ENCODE results near the gene CHRNA4.

DNA sequence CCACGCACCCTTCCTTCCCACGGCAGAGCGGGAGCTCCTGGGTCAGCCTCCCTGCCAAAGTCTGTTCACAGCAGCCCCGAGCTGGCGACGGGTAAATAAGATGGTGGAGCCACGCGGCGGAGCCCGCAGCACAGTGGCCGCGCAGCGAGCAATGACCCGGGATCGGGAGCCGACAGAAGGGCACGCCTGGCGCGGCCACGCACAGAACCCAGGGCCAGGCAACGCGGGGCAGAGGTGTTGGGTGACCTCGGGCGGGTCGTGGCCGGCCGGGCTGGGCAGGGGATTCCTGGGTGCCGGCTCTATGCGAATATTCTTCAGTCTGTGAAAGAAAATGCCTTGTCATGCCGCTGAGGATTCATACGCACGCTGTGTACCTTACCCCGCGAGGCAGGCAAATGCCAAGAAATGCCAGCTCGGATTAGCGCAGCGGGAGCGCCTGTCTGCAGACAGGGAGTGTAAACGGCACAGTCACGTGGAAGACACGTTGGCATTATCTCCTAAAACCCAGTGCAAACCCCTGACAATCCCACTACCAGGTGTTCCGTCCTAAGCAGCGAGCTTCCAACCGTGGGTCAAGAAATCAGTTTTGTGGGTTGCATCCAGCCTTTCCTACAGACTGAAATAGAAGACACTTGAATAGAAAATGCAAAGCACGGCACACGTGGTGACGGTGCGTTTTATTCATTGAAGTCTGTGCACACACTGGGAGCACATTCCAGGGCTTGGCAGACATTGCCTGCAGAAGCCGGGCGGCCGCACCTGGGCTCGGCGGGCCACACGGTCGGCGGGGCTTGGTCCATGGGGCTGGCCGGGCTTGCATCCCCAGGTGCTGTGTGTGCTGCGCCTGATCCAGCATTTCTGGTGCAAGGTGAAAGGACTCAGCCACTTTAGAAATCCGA lies 18.3 kb downstream of the CHRNA4 start:
- no peak for TF ChIP-seq POLR2AphosphoS5 (IDR thresholded peaks at IDR 0.05; ENCODE audit: low read depth, low read length)
- TF ChIP-seq POLR2A (IDR thresholded peaks at IDR 0.05; ENCODE audit: low read depth, low read length): no peak
- TF ChIP-seq TAF1 (IDR thresholded peaks at IDR 0.05; ENCODE audit: borderline replicate concordance, low read depth, low read length): no peak

All from GM12892 (cell line).